Naive thymus-derived CD4-positive, alpha-beta T cell (primary cell): ENCODE results near the gene SEMA6A. TPM values are rescaled to one million over a fixed set of nuclear protein-coding genes. Genes with fewer than 3 reads are reported as not detected.

Experiments used
- ATAC-seq: fragments of 150-1000 bp; cut with Tn5 transposase; 2 replicates; pipeline ENCODE4 v1.10.0; 2021; ENCODE audit warnings: mild to moderate bottlenecking, moderate library complexity
- CTCF ChIA-PET: fragments of 350-600 bp; sonication (Branson Sonifier 250); formaldehyde crosslinking; loops from one replicate; lab custom pipeline; 2021; ENCODE audit warnings: antibody characterized with exemption; lab: Charles Lee
- POLR2A ChIA-PET: fragments of 350-600 bp; sonication (Branson Sonifier 250); formaldehyde crosslinking; loops from one replicate; lab custom pipeline; 2021; ENCODE audit warnings: antibody characterized with exemption, inconsistent platforms; lab: Charles Lee
- DNase-seq, 9 donors: peaks; one replicate each; pipeline versions ENCODE4 v3.0.0 to v3.0.0-alpha.2; 2020 to 2022; ENCODE audit warnings: mixed read lengths in 1 of 9
- H3K27ac ChIP-seq: one replicate; pipeline ENCODE4 v1.7.0; 2013; ENCODE audit warnings: mild to moderate bottlenecking, low read depth, low read length, moderate library complexity
- H3K27me3 ChIP-seq, 2 donors: one replicate each; pipeline ENCODE4 v1.7.0; 2013; ENCODE audit warnings: low read length in 2 of 2, mild to moderate bottlenecking in 2 of 2, moderate library complexity in 2 of 2; ENCODE audit not compliant: control insufficient read depth in 2 of 2, insufficient read depth in 2 of 2
- H3K36me3 ChIP-seq, 3 experiments: 1 replicate in 2 of 3; 2 replicates in 1 of 3; pipeline ENCODE4 v1.7.0; 2013; ENCODE audit warnings: low read length in 3 of 3, mild to moderate bottlenecking in 3 of 3, moderate library complexity in 1 of 3; ENCODE audit not compliant: insufficient read depth in 3 of 3, control insufficient read depth in 2 of 3
- H3K4me1 ChIP-seq, 2 donors: one replicate each; pipeline ENCODE4 v1.7.0; 2013; ENCODE audit warnings: low read length in 2 of 2, mild to moderate bottlenecking in 2 of 2, moderate library complexity in 1 of 2; ENCODE audit not compliant: control insufficient read depth in 2 of 2, insufficient read depth in 2 of 2
- H3K4me3 ChIP-seq: 2 replicates; pipeline ENCODE4 v1.7.0; 2013; ENCODE audit warnings: mild to moderate bottlenecking, low read length
- H3K9me3 ChIP-seq, 3 experiments: 1 replicate in 2 of 3; 2 replicates in 1 of 3; pipeline ENCODE4 v1.7.0; 2013; ENCODE audit warnings: low read length in 3 of 3; ENCODE audit not compliant: control insufficient read depth in 2 of 3
- H3K27ac Mint-ChIP-seq, 9 donors: one replicate each; pipeline ENCODE4 v1.8.0; 2020 to 2022; ENCODE audit warnings: mixed read lengths in 9 of 9, mild to moderate bottlenecking in 8 of 9, moderate library complexity in 5 of 9, inconsistent platforms in 2 of 9
- H3K27me3 Mint-ChIP-seq, 5 donors: one replicate each; pipeline ENCODE4 v1.8.0; 2021 to 2022; ENCODE audit warnings: mixed read lengths in 5 of 5, mild to moderate bottlenecking in 1 of 5
- H3K36me3 Mint-ChIP-seq, 5 donors: one replicate each; pipeline ENCODE4 v1.8.0; 2020 to 2022; ENCODE audit warnings: mixed read lengths in 5 of 5, mild to moderate bottlenecking in 3 of 5, inconsistent platforms in 1 of 5
- H3K4me1 Mint-ChIP-seq, 7 donors: one replicate each; pipeline ENCODE4 v1.8.0; 2020 to 2022; ENCODE audit warnings: mixed read lengths in 7 of 7, mild to moderate bottlenecking in 3 of 7, inconsistent platforms in 1 of 7
- H3K4me3 Mint-ChIP-seq, 10 donors: one replicate each; pipeline ENCODE4 v1.8.0; 2020 to 2022; ENCODE audit warnings: mild to moderate bottlenecking in 10 of 10, mixed read lengths in 10 of 10, moderate library complexity in 6 of 10, inconsistent platforms in 2 of 10
- H3K9me3 Mint-ChIP-seq, 11 donors: one replicate each; pipeline ENCODE4 v1.8.0; 2020 to 2022; ENCODE audit warnings: mixed read lengths in 11 of 11, mild to moderate bottlenecking in 4 of 11, inconsistent platforms in 1 of 11, moderate library complexity in 1 of 11
- intact Hi-C, 2 donors: fragments of 100-400 bp; cut with micrococcal nuclease; formaldehyde crosslinking; loops; one replicate each; pipeline ENCODE4 v1.15.1; 2023
- polyA plus RNA-seq, 2 donors: library from polyadenylated mRNA; unstranded; fragments of 300-500 nt; fragmentation: Illumina TruSeq; gene quantifications; one replicate each; pipeline ENCODE4 v1.2.3, GENCODE V29; 2021
- total RNA-seq, 6 experiments: library from RNA in 5 of 6; stranded (reverse) in 5 of 6; gene quantifications; 1 replicate in 5 of 6; 2 replicates in 1 of 6; pipeline ENCODE4 v1.2.3 and lab custom pipeline; 2021 to 2026

SEMA6A gene
- total and polyA plus RNA-seq, 7 experiments from 2014 or later = 0.87 to 1.5 TPM; not detected in 5

GRCh38 chr5:116418016-116418415, 156.6 kb downstream of the SEMA6A start:
- peaks cover 0 to 99% (median 74%) of the 10 kb centered on the region in 5 donors for H3K36me3 Mint-ChIP-seq

GRCh38 chr5:116415989-116416388, 158.6 kb downstream of the SEMA6A start:
- DNase-seq (no peak), ATAC-seq (no peak)
- no peaks in the 10 kb centered on the region for H3K9me3 ChIP-seq
- Mint-ChIP-seq H3K4me3 (no peak overlapping the region), H3K9me3 (peaks cover 0 to 6% (median 0%) of the 10 kb centered on the region in 11 donors), H3K27ac (no peak overlapping the region), H3K4me1 (no peaks in the 10 kb centered on the region), H3K36me3 (peaks cover 0 to 90% (median 80%) of the 10 kb centered on the region in 5 donors), H3K27me3 (no peaks in the 10 kb centered on the region)
- H3K4me3 ChIP-seq = no peak overlapping the region
- intact Hi-C loops = no loop called here
- ChIA-PET CTCF (no interaction called here), POLR2A (no interaction called here)
- H3K27ac ChIP-seq = no peak overlapping the region
- H3K27me3 ChIP-seq = no peaks in the 10 kb centered on the region
- no peaks in the 10 kb centered on the region for H3K4me1 ChIP-seq
- peaks cover 0 to 3% (median 0%) of the 10 kb centered on the region in 3 experiments for H3K36me3 ChIP-seq

More at GRCh38 chr5:116418016-116418415, 156.6 kb downstream of the SEMA6A start:
- H3K4me1 ChIP-seq = no peaks in the 10 kb centered on the region
- H3K27ac Mint-ChIP-seq = no peak overlapping the region
- no peaks in the 10 kb centered on the region for H3K27me3 Mint-ChIP-seq
- H3K9me3 Mint-ChIP-seq = peaks cover 0 to 10% (median 0%) of the 10 kb centered on the region in 11 donors
- DNase-seq (no peak), ATAC-seq (no peak)
- H3K27me3 ChIP-seq = no peaks in the 10 kb centered on the region
- ChIA-PET CTCF (interaction anchor here (0.6 kb wide), 1 partner anchor 899 kb away, joined by 3 read pairs; no protein-coding TSS in a partner anchor), POLR2A (no interaction called here)
- H3K36me3 ChIP-seq = peaks cover 0 to 3% (median 0%) of the 10 kb centered on the region in 3 experiments
- no peak overlapping the region for H3K27ac ChIP-seq
- H3K4me3 ChIP-seq = no peak overlapping the region
- H3K4me1 Mint-ChIP-seq = peaks cover 0 to 2% (median 0%) of the 10 kb centered on the region in 7 donors
- intact Hi-C loops = no loop called here
- no peak overlapping the region for H3K4me3 Mint-ChIP-seq
- H3K9me3 ChIP-seq = no peaks in the 10 kb centered on the region

- no peaks in the 10 kb centered on the region for H3K4me1 Mint-ChIP-seq
- no peak overlapping the region for H3K27ac Mint-ChIP-seq
- H3K27me3 ChIP-seq = no peaks in the 10 kb centered on the region
- H3K36me3 ChIP-seq = peaks cover 0 to 3% (median 0%) of the 10 kb centered on the region in 3 experiments
- no peaks in the 10 kb centered on the region for H3K4me1 ChIP-seq
- POLR2A ChIA-PET = no interaction called here
- no peak overlapping the region for H3K4me3 ChIP-seq
- H3K36me3 Mint-ChIP-seq = peaks cover 0 to 87% (median 79%) of the 10 kb centered on the region in 5 donors
- H3K9me3 ChIP-seq = no peaks in the 10 kb centered on the region
- H3K27ac ChIP-seq = no peak overlapping the region
- intact Hi-C loops = no loop called here
- ATAC-seq (no peak), DNase-seq (no peak)
- H3K27me3 Mint-ChIP-seq = no peaks in the 10 kb centered on the region
- peaks cover 0 to 5% (median 0%) of the 10 kb centered on the region in 11 donors for H3K9me3 Mint-ChIP-seq
- CTCF ChIA-PET = no interaction called here
- H3K4me3 Mint-ChIP-seq = no peak overlapping the region
Observed at GRCh38 chr5:116415182-116415581, 159.4 kb downstream of the SEMA6A start.

GRCh38 chr5:116411101-116411571, 163.5 kb downstream of the SEMA6A start:
- POLR2A ChIA-PET = no interaction called here
- no peak for ATAC-seq
- CTCF ChIA-PET = no interaction called here
- H3K27ac Mint-ChIP-seq = peak overlapping the region in 1 of 9 donors; percentile 65
- Histone ChIP-seq H3K9me3 (no peaks in the 10 kb centered on the region), H3K36me3 (peaks cover 0 to under 1% (median 0%) of the 10 kb centered on the region in 3 experiments), H3K27ac (no peak overlapping the region), H3K4me3 (no peak overlapping the region), H3K4me1 (no peaks in the 10 kb centered on the region), H3K27me3 (no peaks in the 10 kb centered on the region)
- peaks cover 0 to 3% (median 0%) of the 10 kb centered on the region in 11 donors for H3K9me3 Mint-ChIP-seq
- H3K4me3 Mint-ChIP-seq = no peak overlapping the region
- H3K36me3 Mint-ChIP-seq = peaks cover 0 to 74% (median 71%) of the 10 kb centered on the region in 5 donors
- H3K4me1 Mint-ChIP-seq = no peaks in the 10 kb centered on the region
- DNase-seq = no peak
- no peaks in the 10 kb centered on the region for H3K27me3 Mint-ChIP-seq
- intact Hi-C loops = no loop called here

- Mint-ChIP-seq H3K27me3 (no peaks in the 10 kb centered on the region), H3K9me3 (peaks cover 0 to 3% (median 0%) of the 10 kb centered on the region in 11 donors), H3K4me3 (no peak overlapping the region), H3K4me1 (no peaks in the 10 kb centered on the region), H3K27ac (no peak overlapping the region), H3K36me3 (peaks cover 0 to 73% (median 65%) of the 10 kb centered on the region in 5 donors)
- no peaks in the 10 kb centered on the region for H3K9me3 ChIP-seq
- ChIA-PET POLR2A (no interaction called here), CTCF (no interaction called here)
- peaks cover 0 to 5% (median 0%) of the 10 kb centered on the region in 3 experiments for H3K36me3 ChIP-seq
- intact Hi-C loops = no loop called here
- no peak overlapping the region for H3K4me3 ChIP-seq
- H3K27ac ChIP-seq = no peak overlapping the region
- no peak for ATAC-seq
- DNase-seq = no peak
- H3K27me3 ChIP-seq = no peaks in the 10 kb centered on the region
- no peaks in the 10 kb centered on the region for H3K4me1 ChIP-seq
Observed at GRCh38 chr5:116410336-116410890, 164.2 kb downstream of the SEMA6A start.

- Mint-ChIP-seq H3K27ac (no peak overlapping the region), H3K4me1 (no peaks in the 10 kb centered on the region), H3K9me3 (peaks cover 0 to 3% (median 0%) of the 10 kb centered on the region in 11 donors), H3K36me3 (peaks cover 0 to 73% (median 62%) of the 10 kb centered on the region in 5 donors), H3K27me3 (no peaks in the 10 kb centered on the region), H3K4me3 (no peak overlapping the region)
- ATAC-seq (no peak), DNase-seq (no peak)
- H3K27me3 ChIP-seq = no peaks in the 10 kb centered on the region
- no peaks in the 10 kb centered on the region for H3K9me3 ChIP-seq
- no peak overlapping the region for H3K4me3 ChIP-seq
- POLR2A ChIA-PET = no interaction called here
- CTCF ChIA-PET = no interaction called here
- intact Hi-C loops = no loop called here
- H3K4me1 ChIP-seq = no peaks in the 10 kb centered on the region
- peaks cover 0 to 6% (median 0%) of the 10 kb centered on the region in 3 experiments for H3K36me3 ChIP-seq
- H3K27ac ChIP-seq = no peak overlapping the region
Observed at GRCh38 chr5:116409591-116410296, 164.9 kb downstream of the SEMA6A start.
